ENCODE results near the gene C17orf114.

The C17orf114 gene

GRCh38 chr17:4785311-4786105 is 16.6 kb downstream of the C17orf114 start:
- WGBS, 2 donors, result 10 to 38% methylated on average over 61 of the region's 61 CpGs
- TF ChIP-seq POLR2AphosphoS5 (IDR thresholded peaks at IDR 0.05), result no peak
- TF ChIP-seq EP300 (IDR thresholded peaks at IDR 0.05), result no peak
- TF ChIP-seq POLR2A (IDR thresholded peaks at IDR 0.05), result no peak
- no peak for TF ChIP-seq CTCF (IDR thresholded peaks at IDR 0.05)
- Histone ChIP-seq H3K9me3 (no peaks in the 10 kb centered on the region), H3K36me3 (no peaks in the 10 kb centered on the region), H3K27ac (no peak overlapping the region), H3K27me3 (peaks cover 9 to 55% (median 18%) of the 10 kb centered on the region in 3 donors), H3K4me3 (peak overlapping the region; percentile 0 to 44 (median 34)), H3K4me1 (peaks cover 0 to 47% (median 41%) of the 10 kb centered on the region in 4 donors)
- intact Hi-C loops (cut with DNase I), result loop anchor here (2.0 to 5.0 kb wide), 3 partner anchors 47 to 202 kb away; partner anchors contain the start of genes ARRB2, CAMTA2, CXCL16 and ZMYND15
- DNase-seq, result no peak

- DNase-seq, result no peak
- 44 to 83% methylated on average over 28 of the region's 28 CpGs for WGBS, 2 donors
- Histone ChIP-seq H3K36me3 (no peaks in the 10 kb centered on the region), H3K4me3 (no peak overlapping the region), H3K9me3 (no peaks in the 10 kb centered on the region), H3K4me1 (peaks cover 0 to 30% (median 27%) of the 10 kb centered on the region in 4 donors), H3K27ac (no peak overlapping the region), H3K27me3 (peaks cover 9 to 68% (median 18%) of the 10 kb centered on the region in 3 donors)
- intact Hi-C loops (cut with DNase I), result no loop called here
- no peak for TF ChIP-seq POLR2A (IDR thresholded peaks at IDR 0.05)
- no peak for TF ChIP-seq EP300 (IDR thresholded peaks at IDR 0.05)
- no peak for TF ChIP-seq CTCF (IDR thresholded peaks at IDR 0.05)
- no peak for TF ChIP-seq POLR2AphosphoS5 (IDR thresholded peaks at IDR 0.05)
Observed at GRCh38 chr17:4782652-4783051, 19.5 kb downstream of the C17orf114 start.

- Histone ChIP-seq H3K4me1 (peaks cover 0 to 8% (median 6%) of the 10 kb centered on the region in 4 donors), H3K36me3 (no peaks in the 10 kb centered on the region), H3K9me3 (no peaks in the 10 kb centered on the region), H3K27ac (no peak overlapping the region), H3K27me3 (peaks cover 9 to 75% (median 18%) of the 10 kb centered on the region in 3 donors), H3K4me3 (no peak overlapping the region)
- no peak for TF ChIP-seq POLR2AphosphoS5 (IDR thresholded peaks at IDR 0.05)
- TF ChIP-seq POLR2A (IDR thresholded peaks at IDR 0.05), result no peak
- no peak for TF ChIP-seq EP300 (IDR thresholded peaks at IDR 0.05)
- no peak for TF ChIP-seq CTCF (IDR thresholded peaks at IDR 0.05)
- WGBS, 2 donors, result 80 to 85% methylated on average over 11 of the region's 11 CpGs
- intact Hi-C loops (cut with DNase I), result no loop called here
- DNase-seq, result no peak
Observed at GRCh38 chr17:4780325-4780955, 21.7 kb downstream of the C17orf114 start.

GRCh38 chr17:4777969-4778760 is 24.0 kb downstream of the C17orf114 start:
- no peaks in the 10 kb centered on the region for H3K9me3 ChIP-seq
- TF ChIP-seq CTCF (IDR thresholded peaks at IDR 0.05) (no peak), POLR2A (IDR thresholded peaks at IDR 0.05) (no peak), POLR2AphosphoS5 (IDR thresholded peaks at IDR 0.05) (no peak), EP300 (IDR thresholded peaks at IDR 0.05) (no peak)
- intact Hi-C loops (cut with DNase I), result no loop called here
- DNase-seq, result no peak
- H3K36me3 ChIP-seq, result no peaks in the 10 kb centered on the region
- peaks cover 9 to 54% (median 18%) of the 10 kb centered on the region in 3 donors for H3K27me3 ChIP-seq
- no peak overlapping the region for H3K4me3 ChIP-seq
- H3K4me1 ChIP-seq, result no peaks in the 10 kb centered on the region
- 83 to 90% methylated on average over 9 of the region's 9 CpGs for WGBS, 2 donors
- H3K27ac ChIP-seq, result no peak overlapping the region

Measured in sigmoid colon (tissue), 6 donors.